GM18505 (cell line): Measurements from ENCODE around the gene YARS1.
A peak's percentile ranks its signal among the peaks of the same experiment; 100 is the strongest.

ENCODE experiments used
- ATAC-seq: cut with Tn5 transposase; IDR thresholded peaks from one replicate; pipeline ENCODE4 v1.9.1; 2021; ENCODE audit not compliant: unreplicated experiment
- POLR2A ChIP-seq: IDR thresholded peaks from 4 replicates; pipeline ENCODE4 v1.6.1; 2011; ENCODE audit warnings: borderline replicate concordance; ENCODE audit not compliant: insufficient read depth, insufficient read length; ENCODE audit errors: extremely low read depth

YARS1 gene

DNA sequence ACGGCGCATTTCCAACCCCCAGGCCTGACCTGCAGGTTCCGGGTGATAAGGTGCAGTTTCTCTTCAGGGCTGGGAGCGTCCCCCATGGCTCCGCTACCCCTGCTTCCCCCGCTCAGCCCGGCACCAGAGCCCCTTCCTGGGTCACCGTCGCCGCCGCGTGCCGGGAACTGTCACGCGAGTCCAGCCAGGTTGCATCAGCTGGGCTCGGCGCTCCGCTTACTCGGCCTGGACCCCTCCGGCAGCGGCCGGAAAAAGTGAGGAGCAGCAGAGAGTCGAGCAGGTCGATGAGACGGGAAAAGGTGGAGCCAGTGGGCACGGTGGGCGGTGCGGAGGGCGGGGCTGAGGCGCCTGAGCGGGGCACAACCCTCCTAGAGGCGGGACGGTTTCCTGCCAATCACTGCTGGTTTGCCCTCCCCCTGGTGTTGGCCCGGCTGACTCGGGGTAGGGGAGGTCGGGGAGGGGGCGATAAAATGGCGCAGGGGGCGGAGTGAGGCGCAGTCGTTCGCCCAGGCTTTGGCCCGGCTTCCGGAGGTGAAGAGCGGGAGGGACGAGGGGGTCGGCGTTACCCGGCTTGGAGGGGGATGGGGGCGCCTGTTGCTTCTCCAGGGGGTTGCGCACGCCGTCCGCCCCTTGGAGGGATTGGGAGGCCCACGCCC, at the start of gene YARS1, which contains the start of gene S100PBP:
TSS of gene YARS1 (minus strand) at position 200 of the 656 bp plus-strand sequence. CDS start at position 86, 114 bp downstream.
TSS of gene S100PBP (plus strand) at position 495 of the 656 bp plus-strand sequence. CDS start 8,447 bp downstream, outside the sequence.
- ATAC-seq: peak; percentile 87

DNA sequence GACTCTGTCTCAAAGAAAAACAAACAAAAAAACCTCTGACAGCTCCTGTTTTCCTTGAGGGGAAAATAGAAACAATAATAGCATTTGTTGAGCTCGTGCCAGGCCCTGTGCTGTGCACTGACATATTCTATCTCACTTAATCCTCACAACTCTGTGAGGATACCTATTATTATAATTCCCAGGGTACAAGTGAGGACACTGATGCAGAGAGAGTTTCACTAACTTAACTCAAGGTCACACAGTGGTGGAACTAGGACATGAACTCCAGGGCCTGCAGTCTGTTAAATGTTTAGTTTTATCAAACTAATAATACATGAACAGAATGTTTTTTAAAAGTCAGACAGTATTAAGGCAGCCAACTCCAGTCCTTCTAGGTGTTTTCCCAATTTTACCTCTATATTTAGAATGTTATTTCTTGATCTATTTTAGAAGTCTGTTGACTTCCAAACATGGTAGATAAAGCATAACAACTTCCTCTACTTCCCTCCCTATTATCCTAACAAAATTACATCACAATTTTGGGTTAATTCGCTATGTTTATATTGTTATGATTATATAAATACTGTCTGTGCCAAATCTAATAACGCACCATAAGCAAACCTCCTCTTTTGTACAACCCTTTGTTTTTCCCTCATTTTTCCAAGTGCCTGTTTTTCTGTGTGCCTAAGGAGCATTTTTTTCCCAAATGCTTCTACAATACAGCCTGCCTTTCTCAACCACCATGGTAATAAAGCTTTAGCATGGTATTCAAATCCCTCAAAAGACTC, 48.7 kb upstream of the YARS1 start:
- TF ChIP-seq POLR2A: no peak
- no peak for ATAC-seq

More for the DNA sequence above, at the start of gene YARS1, which contains the start of gene S100PBP:
- TF ChIP-seq POLR2A: peak; percentile 79

DNA sequence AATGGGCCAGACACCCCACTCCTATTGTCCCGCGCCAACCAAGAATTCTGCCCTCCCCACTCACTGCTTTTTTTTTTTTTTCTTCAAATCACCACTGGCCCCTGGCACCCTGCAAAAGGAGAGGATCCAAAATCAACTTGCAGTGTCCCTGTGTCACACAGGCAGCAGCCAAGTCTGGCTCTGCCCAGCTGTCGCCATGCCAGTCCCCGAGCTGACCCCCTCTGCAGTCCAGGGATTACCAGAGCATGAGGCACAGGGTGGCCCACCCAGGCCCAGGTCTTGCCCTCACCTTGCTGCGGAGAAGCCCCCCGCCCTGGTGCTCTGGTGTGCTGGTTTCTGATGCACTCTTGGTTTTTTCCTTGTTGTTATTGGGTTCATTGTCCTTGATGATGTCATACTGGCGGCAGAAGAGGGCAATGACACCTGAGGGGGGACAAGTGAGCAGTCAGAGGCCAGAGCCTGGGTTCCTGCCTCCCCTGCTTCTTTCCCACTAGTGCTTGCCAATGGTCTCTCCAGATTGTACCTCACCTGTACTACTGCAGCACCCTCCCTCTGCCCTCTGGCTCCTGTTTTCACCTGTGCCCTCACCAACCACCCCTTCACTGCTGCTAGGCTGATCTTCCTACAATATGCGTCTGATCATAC, 47.3 kb upstream of the YARS1 start:
- TF ChIP-seq POLR2A: no peak
- ATAC-seq: no peak

- no peak for TF ChIP-seq POLR2A
- no peak for ATAC-seq
Observed at GRCh38 chr1:32863881-32864245, 46.7 kb upstream of the YARS1 start.

DNA sequence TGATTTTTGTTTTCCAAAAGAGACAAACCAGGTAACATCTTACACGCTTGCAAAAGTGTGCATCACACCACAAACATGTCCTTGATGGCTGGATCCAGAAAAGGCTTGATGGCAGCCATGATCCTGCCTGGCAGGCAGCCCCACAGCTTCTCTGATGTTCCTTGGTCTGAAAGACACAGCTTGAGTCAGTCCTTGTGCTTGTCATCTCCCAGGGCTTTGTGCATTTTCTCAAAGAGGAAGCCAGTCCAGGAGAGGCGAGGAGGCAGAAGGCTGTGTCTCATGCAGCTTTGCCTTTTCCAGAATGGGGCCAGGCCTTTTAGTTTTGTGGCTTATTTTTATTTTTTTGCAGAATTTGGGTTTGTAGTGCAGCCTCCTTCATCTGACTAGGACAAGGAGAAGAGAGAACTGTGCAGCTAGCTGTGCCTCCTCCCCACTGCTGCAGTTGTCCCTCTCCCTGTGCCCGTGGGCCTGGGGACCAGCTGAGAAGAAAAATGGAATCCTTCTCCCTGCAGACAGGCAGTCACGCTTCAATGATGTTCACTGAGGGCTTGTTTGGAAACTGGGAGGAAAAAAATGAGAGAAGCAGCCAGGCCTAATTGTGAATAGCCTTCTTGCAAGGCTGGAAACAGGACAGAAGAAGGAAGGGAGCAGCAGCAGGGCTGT, 46.2 kb upstream of the YARS1 start:
- no peak for TF ChIP-seq POLR2A
- no peak for ATAC-seq

DNA sequence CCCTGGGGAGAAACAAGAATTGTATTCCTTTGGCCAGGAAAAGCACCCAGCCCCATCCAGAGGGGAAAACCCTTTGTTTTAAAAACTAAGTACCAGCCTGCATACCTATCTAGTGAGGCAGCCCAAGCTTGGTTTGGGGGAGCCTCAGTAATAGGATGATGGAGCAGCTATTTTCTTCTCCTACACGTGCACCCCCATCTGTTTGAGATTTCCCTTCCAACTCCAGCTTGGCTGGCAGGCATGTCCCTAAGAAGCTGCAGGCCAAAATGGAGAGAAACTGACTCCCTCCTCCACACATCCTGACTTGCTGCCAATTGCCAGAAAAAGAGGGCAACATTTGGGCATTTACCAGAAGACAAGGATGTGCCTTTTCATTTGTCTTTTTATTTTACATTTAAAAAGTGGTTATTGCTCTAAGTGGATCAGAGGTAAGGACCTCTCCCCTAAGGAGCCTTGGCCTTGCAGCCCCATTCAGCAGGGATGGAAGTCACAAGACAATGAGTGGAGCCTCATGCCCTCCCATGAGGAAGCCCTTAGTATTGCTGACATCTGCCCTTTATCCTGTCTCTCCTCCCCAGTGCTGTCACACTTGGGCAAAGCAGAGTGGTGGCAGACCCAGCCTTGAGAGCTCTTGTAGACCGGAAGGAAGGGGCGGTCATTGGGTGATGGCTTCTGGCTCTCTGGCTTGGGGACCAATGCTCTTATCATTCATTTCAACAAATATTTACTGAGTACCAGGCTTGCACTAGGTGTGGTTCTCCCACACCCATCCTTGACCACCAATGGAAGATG, 44.9 kb upstream of the YARS1 start:
- ATAC-seq: no peak
- TF ChIP-seq POLR2A: no peak

- TF ChIP-seq POLR2A: no peak
- ATAC-seq: no peak
Observed at GRCh38 chr1:32860566-32860965, 43.4 kb upstream of the YARS1 start.

- TF ChIP-seq POLR2A: no peak
- ATAC-seq: no peak
Observed at GRCh38 chr1:32859915-32860314, 42.8 kb upstream of the YARS1 start.

GRCh38 chr1:32858791-32859190, 41.6 kb upstream of the YARS1 start:
- ATAC-seq: no peak
- TF ChIP-seq POLR2A: no peak

DNA sequence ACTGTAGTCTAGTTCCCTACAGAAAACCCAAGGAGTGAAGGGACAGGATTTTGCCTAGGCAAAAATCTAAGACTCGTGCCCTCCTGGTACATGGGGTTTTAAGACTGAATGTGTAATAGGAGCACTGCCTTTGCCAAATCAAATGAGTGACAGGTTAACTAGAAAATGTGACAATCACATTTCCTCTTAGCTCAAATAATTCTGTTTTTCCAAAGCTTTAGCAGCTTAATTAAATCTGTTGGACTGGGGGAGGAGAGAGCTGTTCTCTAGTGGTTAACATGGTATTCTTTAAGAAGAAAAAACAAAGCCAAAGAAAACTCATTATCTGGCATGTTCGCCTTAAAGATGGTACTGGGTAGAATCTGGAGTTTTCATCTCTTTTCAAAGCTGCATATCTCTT, 41.0 kb upstream of the YARS1 start:
- TF ChIP-seq POLR2A: no peak

DNA sequence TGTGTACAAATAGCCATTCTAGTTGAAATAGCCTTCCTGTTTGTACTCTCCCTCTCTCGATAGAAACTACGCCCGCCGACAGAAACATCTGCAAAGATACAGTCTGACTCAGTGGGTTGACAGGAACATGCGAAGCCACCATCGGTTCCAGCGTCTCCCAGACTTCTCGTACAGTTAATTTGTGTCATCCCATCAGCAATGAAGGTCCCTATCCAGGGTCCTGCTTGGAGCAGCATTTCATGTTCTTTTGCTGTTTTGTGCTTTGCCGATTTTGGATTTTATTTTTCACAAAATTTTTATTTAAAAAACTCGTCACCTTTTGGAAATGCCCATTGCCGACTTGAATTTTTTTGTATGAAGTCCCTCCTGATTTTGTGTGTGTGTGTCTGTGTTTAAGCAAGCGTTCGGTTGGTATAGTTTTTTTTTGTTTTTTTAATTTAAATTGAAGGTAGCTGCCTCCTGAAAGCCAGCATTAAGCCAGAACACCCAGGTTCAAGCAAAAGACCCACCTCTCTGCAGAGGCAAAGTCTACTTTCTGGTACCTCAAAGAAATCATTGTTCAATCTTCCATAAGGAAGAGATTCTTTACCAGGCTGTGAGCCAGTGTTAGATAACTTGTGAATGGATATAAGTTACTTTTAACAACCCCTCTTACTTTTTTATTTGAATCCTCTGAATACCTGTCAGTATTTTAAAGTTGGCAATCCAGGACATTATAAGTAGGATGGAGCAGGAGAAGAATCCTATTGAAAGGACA, 38.9 kb upstream of the YARS1 start:
- no peak for ATAC-seq
- no peak for TF ChIP-seq POLR2A

More for the DNA sequence above, 41.0 kb upstream of the YARS1 start:
- ATAC-seq: no peak
